ENCODE data around the gene OR6X1. TPM values are rescaled to one million over a fixed set of nuclear protein-coding genes. Genes with fewer than 3 reads are reported as not detected.

The OR6X1 gene
- total and polyA plus RNA-seq, 9 of the 15 experiments (the other 6 are each of a cell fraction or from before 2014, with no cell fraction given), result not detected

- TF ChIP-seq BCLAF1 (IDR thresholded peaks at IDR 0.05; ENCODE audit: borderline replicate concordance in 1 of 2, control insufficient read depth in 1 of 2, low read depth in 2 of 2, low read length in 1 of 2), result no peak
These were observed 16.4 kb upstream of the OR6X1 start (continued) for GRCh38 chr11:123770712-123771111.

- no peaks in the 10 kb centered on the region for H3K79me2 ChIP-seq (ENCODE audit: control insufficient read depth, insufficient read depth, low read length)
- ChIA-PET CTCF (ENCODE audit: low intra/inter-chr PET ratio) (no interaction called here), POLR2A (no interaction called here)
- H3K9me1 ChIP-seq (ENCODE audit: control insufficient read depth, insufficient read depth, low read length), result no peaks in the 10 kb centered on the region
- no peak overlapping the region for H2AFZ ChIP-seq (ENCODE audit: low read depth, low read length)
- no peaks in the 10 kb centered on the region for H3K4me1 ChIP-seq (replicated peaks in 1 of 2; ENCODE audit: control insufficient read depth in 2 of 2, insufficient read depth in 2 of 2, low read length in 2 of 2)
- H3K4me3 ChIP-seq, result no peak overlapping the region
- H3K9me3 ChIP-seq (replicated peaks; ENCODE audit: control insufficient read depth, insufficient read depth, low read depth, low read length), result no peaks in the 10 kb centered on the region
- no TSS peak for BruUV-seq (replicated peaks)
- 0% methylated on average over 1 of the region's 1 CpG for WGBS (ENCODE audit: insufficient coverage, low coverage, missing lambda C conversion rate)
- in situ Hi-C loops (cut with MboI), result no loop called here
- no peaks in the 10 kb centered on the region for H3K27me3 ChIP-seq (ENCODE audit: control insufficient read depth in 2 of 2, insufficient read depth in 2 of 2, low read length in 2 of 2)
- no peak overlapping the region for H3K9ac ChIP-seq (ENCODE audit: insufficient read depth in 1 of 2, low read depth in 2 of 2, low read length in 2 of 2)
- no peaks in the 10 kb centered on the region for H4K20me1 ChIP-seq (replicated peaks; ENCODE audit: control insufficient read depth, insufficient read depth, low read length)
- no peak overlapping the region for H3K27ac ChIP-seq (ENCODE audit: extremely low read depth, low read depth, low read length)
- DNase-seq (ENCODE audit: extremely low read depth in 1 of 4, low spot score in 3 of 4), result no peak
- TF ChIP-seq BCLAF1 (IDR thresholded peaks at IDR 0.05; ENCODE audit: borderline replicate concordance in 1 of 2, control insufficient read depth in 1 of 2, low read depth in 2 of 2, low read length in 1 of 2), result no peak
- TF ChIP-seq GABPB2 (CRISPR knock-in tag; conservative IDR thresholded peaks at IDR 0.05), result no peak
- no peak for TF ChIP-seq ZNF41 (CRISPR knock-in tag; conservative IDR thresholded peaks at IDR 0.05)
- no peak for TF ChIP-seq TRIM28 (IDR thresholded peaks at IDR 0.05)
- intact Hi-C loops (cut with micrococcal nuclease), result no loop called here
- H3K36me3 ChIP-seq (ENCODE audit: control insufficient read depth, insufficient read depth, low read length), result no peaks in the 10 kb centered on the region
- FAIRE-seq, result no peak
- no peak overlapping the region for H3K4me2 ChIP-seq (ENCODE audit: insufficient read depth, low read length)
- ATAC-seq, result no peak
These were observed 11.3 kb upstream of the OR6X1 start for GRCh38 chr11:123765601-123766000.

All from K562 (cell line).